ENCODE measurements around the gene CPA1. TPM values are rescaled to one million over a fixed set of nuclear protein-coding genes. Genes with fewer than 3 reads are reported as not detected.

Gene CPA1
- total RNA-seq, 2 donors from 2014 or later, result not detected

- no peak for TF ChIP-seq CTCF (conservative IDR thresholded peaks at IDR 0.05)
- no peaks in the 10 kb centered on the region for H3K9me3 ChIP-seq (ENCODE audit: control insufficient read depth, low read length)
- no peaks in the 10 kb centered on the region for H3K9me3 Mint-ChIP-seq
- no peaks in the 10 kb centered on the region for H3K4me1 ChIP-seq (ENCODE audit: control insufficient read depth, insufficient read depth, low read length)
- H3K27ac ChIP-seq (ENCODE audit: low read depth, low read length), result no peak overlapping the region
- no peak overlapping the region for H3K4me3 Mint-ChIP-seq
- peaks cover 4% of the 10 kb centered on the region for H3K36me3 Mint-ChIP-seq (ENCODE audit: low read depth)
- no peaks in the 10 kb centered on the region for H3K36me3 ChIP-seq (ENCODE audit: control insufficient read depth, insufficient read depth, low read length)
- H3K27me3 Mint-ChIP-seq (ENCODE audit: insufficient read depth), result no peaks in the 10 kb centered on the region
- no peaks in the 10 kb centered on the region for H3K27me3 ChIP-seq (ENCODE audit: control insufficient read depth, insufficient read depth, low read length, poor library complexity, severe bottlenecking)
- H3K4me3 ChIP-seq (ENCODE audit: low read length), result no peak overlapping the region
- H3K9ac ChIP-seq (ENCODE audit: extremely low read depth, low read length, poor library complexity, severe bottlenecking), result no peak overlapping the region
- 87 to 95% methylated on average over 4 of the region's 4 CpGs for WGBS, 2 experiments (ENCODE audit: insufficient coverage in 1 of 2, insufficient read length in 1 of 2)
- H3K4me1 Mint-ChIP-seq, result peaks cover 7% of the 10 kb centered on the region
- DNase-seq, result no peak
- H3K27ac Mint-ChIP-seq, result no peak overlapping the region
Observed at GRCh38 chr7:130413201-130413600, 32.9 kb downstream of the CPA1 start.

GRCh38 chr7:130415006-130415405 lies 34.7 kb downstream of the CPA1 start:
- no peaks in the 10 kb centered on the region for H3K36me3 ChIP-seq (ENCODE audit: control insufficient read depth, insufficient read depth, low read length)
- Mint-ChIP-seq H3K27ac (no peak overlapping the region), H3K9me3 (no peaks in the 10 kb centered on the region), H3K4me3 (no peak overlapping the region), H3K27me3 (ENCODE audit: insufficient read depth) (no peaks in the 10 kb centered on the region), H3K4me1 (peaks cover 17% of the 10 kb centered on the region), H3K36me3 (ENCODE audit: low read depth) (peaks cover 2% of the 10 kb centered on the region)
- H3K27me3 ChIP-seq (ENCODE audit: control insufficient read depth, insufficient read depth, low read length, poor library complexity, severe bottlenecking), result no peaks in the 10 kb centered on the region
- TF ChIP-seq CTCF (conservative IDR thresholded peaks at IDR 0.05), result no peak
- no peaks in the 10 kb centered on the region for H3K4me1 ChIP-seq (ENCODE audit: control insufficient read depth, insufficient read depth, low read length)
- DNase-seq, result no peak
- no peak overlapping the region for H3K9ac ChIP-seq (ENCODE audit: extremely low read depth, low read length, poor library complexity, severe bottlenecking)
- no peak overlapping the region for H3K4me3 ChIP-seq (ENCODE audit: low read length)
- no peaks in the 10 kb centered on the region for H3K9me3 ChIP-seq (ENCODE audit: control insufficient read depth, low read length)
- no peak overlapping the region for H3K27ac ChIP-seq (ENCODE audit: low read depth, low read length)

DNA sequence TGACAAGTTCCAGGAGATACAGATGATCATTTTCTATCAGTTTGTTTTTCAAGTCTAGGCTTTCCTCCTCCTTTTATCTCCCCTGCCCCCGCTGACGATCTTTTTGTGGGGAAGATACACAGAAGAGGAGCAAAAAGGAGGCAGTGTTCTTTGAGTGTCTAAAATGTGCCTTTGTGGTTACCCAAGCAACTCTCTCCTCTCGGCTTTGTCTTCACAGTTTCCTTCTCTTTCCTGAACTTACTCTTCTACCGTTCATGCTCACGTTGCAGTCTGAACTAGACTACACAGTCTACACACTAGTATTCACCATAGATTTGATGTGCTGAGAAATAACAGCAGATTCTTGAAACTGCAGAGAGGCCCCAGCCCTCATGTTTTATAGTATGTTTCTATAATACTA lies 36.9 kb downstream of the CPA1 start:
- 80 to 100% methylated on average over 1 to 5 of the region's 5 CpGs for WGBS, 2 experiments (ENCODE audit: insufficient coverage in 1 of 2, insufficient read length in 1 of 2)
- H3K9ac ChIP-seq (ENCODE audit: extremely low read depth, low read length, poor library complexity, severe bottlenecking), result no peak overlapping the region
- Mint-ChIP-seq H3K4me3 (no peak overlapping the region), H3K4me1 (peaks cover 26% of the 10 kb centered on the region), H3K27me3 (ENCODE audit: insufficient read depth) (no peaks in the 10 kb centered on the region), H3K9me3 (no peaks in the 10 kb centered on the region), H3K27ac (no peak overlapping the region), H3K36me3 (ENCODE audit: low read depth) (no peaks in the 10 kb centered on the region)
- TF ChIP-seq CTCF (conservative IDR thresholded peaks at IDR 0.05), result no peak
- no peak overlapping the region for H3K4me3 ChIP-seq (ENCODE audit: low read length)
- H3K27ac ChIP-seq (ENCODE audit: low read depth, low read length), result peak overlapping the region; percentile 12
- H3K27me3 ChIP-seq (ENCODE audit: control insufficient read depth, insufficient read depth, low read length, poor library complexity, severe bottlenecking), result no peaks in the 10 kb centered on the region
- DNase-seq, result no peak
- no peaks in the 10 kb centered on the region for H3K36me3 ChIP-seq (ENCODE audit: control insufficient read depth, insufficient read depth, low read length)
- H3K4me1 ChIP-seq (ENCODE audit: control insufficient read depth, insufficient read depth, low read length), result no peaks in the 10 kb centered on the region
- no peaks in the 10 kb centered on the region for H3K9me3 ChIP-seq (ENCODE audit: control insufficient read depth, low read length)

Measured in endodermal cell (in vitro differentiated cells).